GM18498 (cell line): Measurements from ENCODE around the gene MLLT11.
"Not testable (repeated sequence)": the region's sequence is repeated elsewhere in the genome, so short reads cannot be mapped to it uniquely, and the experiment has no call there.

ENCODE experiments used
- ATAC-seq: cut with Tn5 transposase; IDR thresholded peaks from one replicate; pipeline ENCODE4 v1.9.1; 2021; ENCODE audit warnings: mild to moderate bottlenecking, moderate library complexity; ENCODE audit not compliant: unreplicated experiment

MLLT11 gene

DNA sequence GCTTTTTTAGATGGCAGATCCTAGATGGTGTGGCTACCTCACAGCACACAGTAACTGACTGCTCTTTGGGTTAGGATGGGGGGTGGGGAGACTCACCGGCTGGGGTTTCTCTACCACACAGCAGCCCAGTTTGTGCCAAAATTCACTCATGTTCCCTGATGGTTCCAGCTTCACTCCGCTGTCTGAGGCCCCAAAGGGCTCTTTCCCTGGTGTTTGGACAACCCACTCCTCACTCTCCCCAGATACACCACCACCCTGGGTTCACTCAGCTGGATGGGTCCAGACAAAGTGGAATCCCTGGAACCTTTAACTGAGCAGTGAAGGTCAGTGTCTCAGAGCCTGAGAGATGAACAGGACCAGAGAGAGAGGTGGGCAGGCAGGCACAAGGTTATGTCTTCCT, 4.6 kb upstream of the MLLT11 start:
- ATAC-seq: no peak

GRCh38 chr1:151056149-151056548, 4.0 kb upstream of the MLLT11 start:
- no peak for ATAC-seq

DNA sequence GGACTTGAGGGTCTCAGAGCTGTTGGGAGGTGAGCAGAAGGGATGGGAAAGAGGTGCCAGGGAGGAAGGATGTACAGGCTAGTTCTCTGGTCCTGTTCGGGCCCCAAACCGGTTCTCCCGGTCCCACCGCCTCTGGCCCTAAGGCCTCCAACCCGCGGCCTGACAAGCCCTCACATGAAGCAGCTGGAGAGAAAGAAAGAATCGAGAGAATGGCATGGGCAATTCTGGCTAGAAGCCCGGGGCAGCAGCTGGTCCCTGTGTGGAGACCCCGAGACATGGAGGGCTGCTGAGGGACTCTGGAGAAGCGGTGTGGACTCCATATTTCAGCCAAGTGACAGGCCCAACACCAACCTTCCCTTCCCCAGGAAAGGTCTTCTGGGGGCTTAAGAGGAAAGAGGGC, 1.5 kb upstream of the MLLT11 start:
- ATAC-seq: no peak

GRCh38 chr1:151059109-151060006, 839 bp upstream of the MLLT11 start, which contains the start of gene CDC42SE1:
TSS of gene CDC42SE1 (minus strand) at chr1:151059622. CDS start at chr1:151055730, 3,892 bp downstream.
- ATAC-seq: peak; percentile 88

DNA sequence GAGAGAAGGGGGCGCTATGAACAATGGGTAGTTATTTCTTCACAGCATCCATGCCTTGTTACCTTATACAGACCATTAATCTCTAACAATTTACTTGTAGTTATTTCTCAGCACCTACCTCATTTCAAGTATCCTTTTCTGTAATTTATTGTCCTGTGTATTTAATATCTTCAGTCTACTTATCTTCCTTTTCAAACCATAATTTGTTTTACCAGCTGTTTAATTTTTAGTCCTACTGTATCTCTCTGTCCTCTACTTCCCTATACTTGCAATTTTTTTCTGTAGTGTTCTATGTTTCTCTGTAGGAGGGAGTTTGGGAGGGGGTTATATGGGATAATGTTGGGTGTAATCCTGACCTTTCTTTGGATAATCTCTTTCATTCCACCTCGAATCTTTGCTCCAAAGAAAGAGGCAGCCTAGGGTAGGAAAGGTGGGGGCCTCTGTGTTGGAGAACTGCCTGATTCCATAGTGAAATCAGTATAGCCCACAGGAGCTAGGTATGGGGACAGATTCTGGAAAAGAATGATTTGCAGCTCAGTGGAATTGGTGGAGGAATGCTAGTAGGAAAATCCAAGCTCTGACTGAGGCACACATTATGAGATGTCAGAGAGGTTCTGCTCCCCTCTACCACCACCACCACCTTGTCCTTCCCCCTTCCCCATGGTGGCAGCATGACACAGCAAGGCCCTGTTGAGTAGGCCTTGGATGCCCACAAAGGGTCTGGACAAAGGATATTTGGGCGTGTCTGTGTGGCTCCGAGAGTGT, 642 bp downstream of the MLLT11 start:
- no peak for ATAC-seq

- no peak for ATAC-seq
Observed at GRCh38 chr1:151061704-151062103, 1.5 kb downstream of the MLLT11 start.

- no peak for ATAC-seq
Observed at GRCh38 chr1:151062741-151063371, 2.7 kb downstream of the MLLT11 start.

GRCh38 chr1:151065089-151065645, 5.0 kb downstream of the MLLT11 start:
- ATAC-seq: no peak

DNA sequence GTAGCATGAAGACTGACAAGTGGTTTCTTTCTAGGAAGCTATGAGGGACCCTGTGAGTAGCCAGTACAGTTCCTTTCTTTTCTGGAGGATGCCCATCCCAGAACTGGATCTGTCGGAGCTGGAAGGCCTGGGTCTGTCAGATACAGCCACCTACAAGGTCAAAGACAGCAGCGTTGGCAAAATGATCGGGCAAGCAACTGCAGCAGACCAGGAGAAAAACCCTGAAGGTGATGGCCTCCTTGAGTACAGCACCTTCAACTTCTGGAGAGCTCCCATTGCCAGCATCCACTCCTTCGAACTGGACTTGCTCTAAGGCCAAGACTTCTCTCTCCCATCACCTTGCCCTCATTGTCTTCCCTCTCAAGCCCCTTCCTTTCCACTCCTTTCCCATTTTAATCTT, 7.0 kb downstream of the MLLT11 start:
- ATAC-seq: no peak

DNA sequence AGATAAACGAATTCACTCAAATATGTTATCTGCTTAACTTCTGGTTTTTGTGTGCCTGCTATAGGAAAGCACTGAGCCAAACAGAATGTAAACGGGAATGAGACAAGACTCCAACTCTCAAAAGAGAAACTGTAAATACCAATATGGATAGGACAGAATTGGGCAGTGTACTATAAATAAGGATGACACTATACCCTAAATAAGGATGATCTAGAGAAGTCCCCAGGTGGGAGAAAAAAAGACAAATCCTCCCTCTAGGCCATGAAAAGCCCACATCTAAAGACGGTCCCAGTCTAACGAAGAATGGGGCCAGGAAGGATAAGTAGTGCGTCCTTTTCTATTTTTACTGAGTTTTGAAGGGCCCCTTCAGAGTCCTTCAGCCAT, 8.9 kb downstream of the MLLT11 start:
- no peak for ATAC-seq

- ATAC-seq: peak; percentile 76
Observed at GRCh38 chr1:151070474-151071276, 10.5 kb downstream of the MLLT11 start, which contains the start of gene GABPB2. TSS of gene GABPB2 (plus strand) at chr1:151070761. CDS start at chr1:151088190, 17,429 bp downstream.

- ATAC-seq: no peak
Observed at GRCh38 chr1:151072224-151072623, 12.0 kb downstream of the MLLT11 start.

DNA sequence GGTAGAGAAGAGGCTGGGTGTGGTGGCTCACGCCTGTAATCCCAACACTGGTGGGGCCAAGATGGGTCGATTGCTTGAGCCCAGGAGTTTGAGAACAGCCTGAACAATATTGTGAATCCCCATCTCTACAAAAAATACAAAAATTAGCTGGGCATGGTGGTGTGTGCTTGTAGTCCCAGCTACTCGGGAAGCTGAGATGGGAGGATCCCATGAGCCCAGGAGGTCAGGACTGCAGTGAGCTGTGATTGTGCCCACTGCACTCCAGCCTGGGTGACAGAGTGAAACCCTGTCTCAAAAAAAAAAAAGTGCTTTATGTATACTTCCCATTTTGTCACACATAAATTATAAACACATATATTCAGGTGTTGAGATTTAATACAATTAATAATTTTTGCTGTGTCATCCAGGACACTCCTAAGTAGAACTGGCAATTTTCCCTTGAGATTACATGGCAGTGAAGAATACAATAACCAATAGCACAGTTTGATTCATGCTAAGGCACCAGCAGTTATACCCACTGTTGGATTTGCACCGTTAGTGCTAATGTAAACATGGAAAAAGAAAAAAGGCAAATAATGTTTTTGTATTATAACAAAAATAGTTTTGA, 25.9 kb downstream of the MLLT11 start:
- ATAC-seq: no peak

DNA sequence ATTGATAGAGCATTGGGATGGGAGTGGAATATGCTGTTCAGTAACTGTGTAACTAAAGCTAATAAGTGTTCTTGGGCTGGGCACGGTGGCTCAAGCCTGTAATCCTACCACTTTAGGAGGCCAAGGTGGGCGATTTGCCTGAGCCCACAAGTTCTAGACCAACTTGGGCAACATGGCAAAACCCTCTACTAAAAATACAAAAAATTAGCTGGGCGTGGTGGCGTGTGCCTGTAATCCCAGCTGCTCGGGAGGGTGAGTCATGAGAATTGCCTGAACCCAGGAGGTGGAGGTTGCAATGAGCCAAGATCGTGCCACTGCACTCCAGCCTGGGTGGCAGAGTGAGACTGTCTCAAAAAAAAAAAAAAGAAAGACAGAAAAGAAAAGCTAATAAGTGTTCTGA, 37.2 kb downstream of the MLLT11 start:
- not testable (repeated sequence) for ATAC-seq

DNA sequence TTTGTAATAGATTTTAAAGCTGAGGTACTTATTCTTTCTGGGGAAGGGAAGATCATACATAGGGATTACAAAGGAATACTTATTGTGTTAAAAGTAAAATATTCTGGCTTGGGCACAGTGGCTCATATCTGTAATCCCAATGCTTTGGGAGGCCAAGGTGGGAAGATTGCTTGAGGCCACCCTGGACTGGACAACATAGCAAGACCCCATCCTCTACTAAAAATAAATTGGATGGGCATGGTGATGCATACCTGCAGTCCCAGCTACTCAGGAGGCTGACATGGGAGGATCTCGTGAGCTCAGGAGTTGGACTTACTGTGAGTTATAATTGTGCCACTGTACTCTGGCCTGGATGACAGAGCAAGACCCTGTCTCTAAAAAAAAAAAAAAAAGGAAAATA, 37.9 kb downstream of the MLLT11 start:
- no peak for ATAC-seq

GRCh38 chr1:151104630-151105029, 44.4 kb downstream of the MLLT11 start:
- ATAC-seq: no peak

DNA sequence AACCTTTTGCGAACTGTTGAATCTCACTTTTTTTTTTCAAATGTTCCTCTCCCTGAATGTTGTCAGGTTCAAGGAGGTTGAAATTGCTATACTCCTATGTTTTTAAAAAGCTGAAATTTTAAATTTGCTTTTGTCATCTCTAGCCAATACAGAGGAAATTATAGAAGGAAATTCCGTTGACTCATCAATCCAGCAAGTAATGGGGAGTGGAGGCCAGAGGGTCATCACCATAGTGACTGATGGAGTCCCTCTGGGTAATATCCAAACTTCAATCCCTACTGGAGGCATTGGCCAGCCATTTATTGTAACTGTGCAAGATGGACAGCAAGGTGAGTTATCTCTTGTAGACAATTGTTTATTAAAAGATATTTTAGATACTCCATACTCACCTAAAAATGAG, 46.7 kb downstream of the MLLT11 start:
- ATAC-seq: no peak

DNA sequence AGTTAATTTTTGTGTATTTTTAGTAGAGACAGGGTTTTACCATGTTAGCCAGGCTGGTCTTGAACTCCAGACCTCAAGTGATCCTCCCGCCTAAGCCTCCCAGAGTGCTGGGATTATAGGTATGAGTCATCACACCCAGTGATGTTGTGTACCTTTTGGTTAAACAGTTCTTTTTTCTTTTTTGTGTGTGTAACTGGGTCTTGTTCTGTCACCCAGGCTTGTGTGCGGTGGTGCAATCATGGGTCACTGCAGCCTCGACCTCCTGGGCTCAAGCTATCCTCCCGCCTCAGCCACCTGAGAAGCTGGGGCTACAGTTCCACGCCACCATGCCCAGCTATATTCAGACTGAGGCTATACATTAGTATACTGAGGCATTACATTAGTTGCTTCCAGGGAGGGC, 48.1 kb downstream of the MLLT11 start:
- no peak for ATAC-seq

- no peak for ATAC-seq
Observed at GRCh38 chr1:151113877-151114276, 53.7 kb downstream of the MLLT11 start.
